ENCODE data around the gene LRRN4.

DNA sequence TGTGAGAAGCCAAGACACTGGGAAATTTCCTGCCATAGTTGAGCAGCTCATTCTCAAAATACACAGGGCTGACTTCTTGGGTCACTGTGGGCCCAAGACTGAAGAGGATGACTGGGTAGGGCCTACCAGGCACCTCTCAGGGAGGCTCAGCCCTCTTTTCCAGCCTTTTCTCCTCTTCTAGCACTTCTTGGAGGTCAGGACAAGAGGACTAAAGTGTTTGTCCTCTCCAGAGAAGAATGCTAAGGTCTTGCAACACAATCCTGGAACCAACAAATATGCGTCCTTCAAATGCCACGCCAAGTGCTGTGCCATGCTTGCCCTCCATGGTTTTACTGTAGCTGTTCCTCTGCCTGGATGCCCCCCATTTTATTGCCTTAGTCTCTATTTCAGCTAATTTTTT is 3.3 kb upstream of the LRRN4 start:
- TF ChIP-seq, protein P1, sequence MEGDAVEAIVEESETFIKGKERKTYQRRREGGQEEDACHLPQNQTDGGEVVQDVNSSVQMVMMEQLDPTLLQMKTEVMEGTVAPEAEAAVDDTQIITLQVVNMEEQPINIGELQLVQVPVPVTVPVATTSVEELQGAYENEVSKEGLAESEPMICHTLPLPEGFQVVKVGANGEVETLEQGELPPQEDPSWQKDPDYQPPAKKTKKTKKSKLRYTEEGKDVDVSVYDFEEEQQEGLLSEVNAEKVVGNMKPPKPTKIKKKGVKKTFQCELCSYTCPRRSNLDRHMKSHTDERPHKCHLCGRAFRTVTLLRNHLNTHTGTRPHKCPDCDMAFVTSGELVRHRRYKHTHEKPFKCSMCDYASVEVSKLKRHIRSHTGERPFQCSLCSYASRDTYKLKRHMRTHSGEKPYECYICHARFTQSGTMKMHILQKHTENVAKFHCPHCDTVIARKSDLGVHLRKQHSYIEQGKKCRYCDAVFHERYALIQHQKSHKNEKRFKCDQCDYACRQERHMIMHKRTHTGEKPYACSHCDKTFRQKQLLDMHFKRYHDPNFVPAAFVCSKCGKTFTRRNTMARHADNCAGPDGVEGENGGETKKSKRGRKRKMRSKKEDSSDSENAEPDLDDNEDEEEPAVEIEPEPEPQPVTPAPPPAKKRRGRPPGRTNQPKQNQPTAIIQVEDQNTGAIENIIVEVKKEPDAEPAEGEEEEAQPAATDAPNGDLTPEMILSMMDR (IDR thresholded peaks at IDR 0.05), result no peak
- no peak for TF ChIP-seq POLR2A (IDR thresholded peaks at IDR 0.05)
- TF ChIP-seq POLR2AphosphoS5 (IDR thresholded peaks at IDR 0.05), result no peak
- TF ChIP-seq EP300 (IDR thresholded peaks at IDR 0.05), result no peak

All from gastroesophageal sphincter (tissue), 3 donors.